HEK293T (cell line): ENCODE measurements around the gene PEBP1.

Source experiments
- BHLHE40 ChIP-seq: fragments of 450-650 bp; IDR thresholded peaks from 2 replicates; pipeline ENCODE4 v1.6.1; 2016; ENCODE audit warnings: mild to moderate bottlenecking, moderate library complexity, borderline replicate concordance
- ELF4 ChIP-seq: fragments of 450-650 bp; IDR thresholded peaks from 2 replicates; pipeline ENCODE4 v1.6.1; 2017; ENCODE audit warnings: antibody characterized with exemption
- FOXA1 ChIP-seq: fragments of 450-650 bp; IDR thresholded peaks from 2 replicates; pipeline ENCODE4 v1.6.1; 2016; ENCODE audit warnings: mild to moderate bottlenecking
- FOXK2 ChIP-seq: fragments of 450-650 bp; IDR thresholded peaks from 2 replicates; pipeline ENCODE4 v1.6.1; 2016; ENCODE audit warnings: mild to moderate bottlenecking
- FOXM1 ChIP-seq: fragments of 450-650 bp; IDR thresholded peaks from 2 replicates; pipeline ENCODE4 v1.6.1; 2017; ENCODE audit warnings: mild to moderate bottlenecking, borderline replicate concordance
- LEF1 ChIP-seq: fragments of 450-650 bp; IDR thresholded peaks from 2 replicates; pipeline ENCODE4 v1.6.1; 2017; ENCODE audit warnings: mild to moderate bottlenecking, borderline replicate concordance
- NFRKB ChIP-seq: fragments of 450-650 bp; IDR thresholded peaks from 2 replicates; pipeline ENCODE4 v1.6.1; 2016; ENCODE audit warnings: mild to moderate bottlenecking, moderate library complexity
- PKNOX1 ChIP-seq: fragments of 450-650 bp; IDR thresholded peaks from 2 replicates; pipeline ENCODE4 v1.6.1; 2016
- SP1 ChIP-seq: fragments of 450-650 bp; IDR thresholded peaks from 2 replicates; pipeline ENCODE4 v1.6.1; 2017
- TARDBP ChIP-seq: fragments of 450-650 bp; IDR thresholded peaks from 2 replicates; pipeline ENCODE4 v1.6.1; 2016
- ZNF384 ChIP-seq: fragments of 450-650 bp; IDR thresholded peaks from 2 replicates; pipeline ENCODE4 v1.6.1; 2016

GRCh38 chr12:118188690-118189371, 52.9 kb downstream of the PEBP1 start:
- no peak for TF ChIP-seq PKNOX1
- no peak for TF ChIP-seq BHLHE40
- no peak for TF ChIP-seq ELF4
- TF ChIP-seq TARDBP, result no peak
- TF ChIP-seq SP1, result no peak
- no peak for TF ChIP-seq NFRKB
- no peak for TF ChIP-seq FOXA1
- TF ChIP-seq FOXK2, result no peak
- no peak for TF ChIP-seq LEF1
- TF ChIP-seq ZNF384, result no peak
- TF ChIP-seq FOXM1, result no peak
